Activated naive CD4-positive, alpha-beta T cell treated with anti-CD3 and anti-CD28 coated beads, Interleukin-2, amount 50 U/mL, for 24 hours (primary cell): ENCODE data around the gene MYEOV.

Source experiments
- H3K27ac Mint-ChIP-seq: one replicate; pipeline ENCODE4 v1.8.0; 2021; ENCODE audit warnings: mild to moderate bottlenecking, mixed read lengths
- H3K27me3 Mint-ChIP-seq: one replicate; pipeline ENCODE4 v1.8.0; 2021; ENCODE audit warnings: mixed read lengths
- H3K36me3 Mint-ChIP-seq: one replicate; pipeline ENCODE4 v1.8.0; 2021; ENCODE audit warnings: mixed read lengths
- H3K4me1 Mint-ChIP-seq: one replicate; pipeline ENCODE4 v1.8.0; 2021; ENCODE audit warnings: mixed read lengths
- H3K4me3 Mint-ChIP-seq: one replicate; pipeline ENCODE4 v1.8.0; 2021; ENCODE audit warnings: mild to moderate bottlenecking, mixed read lengths
- H3K9me3 Mint-ChIP-seq: one replicate; pipeline ENCODE4 v1.8.0; 2021; ENCODE audit warnings: mixed read lengths

MYEOV gene

GRCh38 chr11:69301455-69302401 lies 7.8 kb downstream of the MYEOV start:
- Mint-ChIP-seq H3K27ac (peak overlapping the region; percentile 15), H3K4me1 (peaks cover 43% of the 10 kb centered on the region), H3K36me3 (no peaks in the 10 kb centered on the region)

GRCh38 chr11:69302447-69303020 lies 8.6 kb downstream of the MYEOV start:
- Mint-ChIP-seq H3K36me3 (no peaks in the 10 kb centered on the region), H3K4me1 (peaks cover 35% of the 10 kb centered on the region), H3K27me3 (no peaks in the 10 kb centered on the region), H3K27ac (no peak overlapping the region), H3K9me3 (no peaks in the 10 kb centered on the region), H3K4me3 (no peak overlapping the region)

More at GRCh38 chr11:69301455-69302401, 7.8 kb downstream of the MYEOV start:
- Mint-ChIP-seq H3K27me3 (no peaks in the 10 kb centered on the region), H3K4me3 (no peak overlapping the region), H3K9me3 (no peaks in the 10 kb centered on the region)

DNA sequence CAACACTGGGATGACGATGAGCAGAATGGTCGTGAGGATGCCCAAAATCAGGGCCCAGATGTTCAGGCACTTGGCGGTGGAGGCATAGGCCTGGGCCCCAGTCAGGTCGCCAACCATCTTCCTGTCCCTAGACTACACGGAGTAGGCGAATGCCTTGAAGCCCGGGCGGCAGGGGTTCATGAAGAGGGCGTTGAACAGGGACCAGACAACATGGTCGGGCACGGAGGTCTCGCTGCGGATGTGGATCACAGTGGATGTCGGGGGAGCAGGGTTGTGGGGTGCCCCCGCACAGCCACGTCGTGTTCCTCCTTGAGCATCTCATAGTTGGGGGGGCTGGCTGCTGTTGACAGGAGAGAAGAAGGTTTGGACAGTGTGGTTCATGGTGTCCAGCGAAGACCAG lies 9.5 kb downstream of the MYEOV start:
- Mint-ChIP-seq H3K4me1 (peaks cover 26% of the 10 kb centered on the region), H3K9me3 (no peaks in the 10 kb centered on the region), H3K27ac (peak overlapping the region; percentile 20), H3K36me3 (no peaks in the 10 kb centered on the region), H3K27me3 (no peaks in the 10 kb centered on the region), H3K4me3 (no peak overlapping the region)

DNA sequence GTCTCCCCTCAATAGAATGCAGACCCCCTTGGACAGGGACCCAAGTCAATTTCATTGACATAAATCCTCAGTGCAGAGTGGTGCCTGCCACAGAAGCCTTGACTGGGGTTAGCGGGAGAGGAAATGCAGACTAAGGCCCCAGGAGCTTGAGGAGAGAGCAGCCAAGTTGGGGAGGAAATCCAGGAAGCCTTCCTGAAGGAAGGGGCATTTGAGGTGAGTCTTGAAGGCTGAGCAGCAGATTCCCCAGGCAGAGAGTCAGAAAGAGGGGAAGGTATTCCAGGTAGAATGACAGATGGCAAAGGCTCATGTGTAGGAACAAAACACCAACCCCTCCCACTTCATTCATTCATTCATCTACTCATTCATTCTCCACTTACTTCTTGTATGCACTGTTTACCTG lies 10.3 kb downstream of the MYEOV start:
- peaks cover 18% of the 10 kb centered on the region for H3K4me1 Mint-ChIP-seq

DNA sequence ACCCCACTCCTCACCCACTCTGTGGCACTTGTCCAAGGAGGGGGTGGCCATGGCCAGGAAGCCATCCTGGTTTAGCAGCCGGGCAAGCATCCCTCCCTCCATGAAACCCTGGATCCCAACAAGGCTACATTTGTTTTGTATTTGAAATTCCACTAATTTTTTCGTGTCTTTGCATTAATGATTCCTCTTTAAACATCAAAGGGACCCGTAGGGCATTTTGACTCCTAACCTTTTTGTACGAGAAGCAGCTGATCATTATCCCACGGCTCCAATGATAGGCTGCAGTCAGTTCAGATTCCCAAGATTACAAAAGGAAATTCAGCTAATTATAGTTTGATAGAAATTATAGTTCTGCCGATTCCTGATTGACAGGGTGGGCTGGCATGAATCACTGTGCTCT lies 10.7 kb downstream of the MYEOV start:
- no peaks in the 10 kb centered on the region for H3K9me3 Mint-ChIP-seq
- H3K27ac Mint-ChIP-seq = no peak overlapping the region

More for the DNA sequence above, 10.3 kb downstream of the MYEOV start:
- Mint-ChIP-seq H3K27ac (no peak overlapping the region), H3K36me3 (no peaks in the 10 kb centered on the region), H3K27me3 (no peaks in the 10 kb centered on the region), H3K4me3 (no peak overlapping the region), H3K9me3 (no peaks in the 10 kb centered on the region)

GRCh38 chr11:69305885-69306540 lies 12.1 kb downstream of the MYEOV start:
- Mint-ChIP-seq H3K27ac (no peak overlapping the region), H3K4me3 (no peak overlapping the region), H3K27me3 (no peaks in the 10 kb centered on the region), H3K9me3 (no peaks in the 10 kb centered on the region), H3K36me3 (no peaks in the 10 kb centered on the region), H3K4me1 (peaks cover 21% of the 10 kb centered on the region)

More for the DNA sequence above, 10.7 kb downstream of the MYEOV start:
- no peak overlapping the region for H3K4me3 Mint-ChIP-seq
- H3K27me3 Mint-ChIP-seq = no peaks in the 10 kb centered on the region
- no peaks in the 10 kb centered on the region for H3K36me3 Mint-ChIP-seq
- peaks cover 15% of the 10 kb centered on the region for H3K4me1 Mint-ChIP-seq

GRCh38 chr11:69306821-69307220 lies 12.9 kb downstream of the MYEOV start:
- no peaks in the 10 kb centered on the region for H3K36me3 Mint-ChIP-seq
- no peak overlapping the region for H3K4me3 Mint-ChIP-seq
- H3K9me3 Mint-ChIP-seq = no peaks in the 10 kb centered on the region
- H3K27me3 Mint-ChIP-seq = no peaks in the 10 kb centered on the region
- H3K27ac Mint-ChIP-seq = no peak overlapping the region
- H3K4me1 Mint-ChIP-seq = peaks cover 21% of the 10 kb centered on the region

DNA sequence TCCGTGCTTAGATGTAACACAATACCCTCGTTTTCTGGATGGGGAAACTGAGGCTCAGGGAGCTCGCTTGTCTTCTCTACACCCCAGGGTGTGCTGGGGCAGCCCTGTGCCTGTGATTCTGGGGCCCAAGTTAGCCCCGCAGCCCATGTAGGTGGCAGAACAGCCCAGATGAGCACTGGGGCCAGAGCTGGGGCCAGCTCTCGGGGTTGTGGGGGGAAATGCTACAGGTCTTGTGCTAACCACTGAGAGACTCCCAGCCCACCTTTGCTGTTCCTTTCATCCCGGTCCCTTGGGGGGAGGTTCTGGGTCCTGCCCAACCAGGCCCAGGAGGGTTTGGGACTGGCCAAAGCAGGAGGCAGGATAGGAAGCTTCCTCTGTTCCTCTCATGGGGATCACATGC lies 13.5 kb downstream of the MYEOV start:
- Mint-ChIP-seq H3K36me3 (no peaks in the 10 kb centered on the region), H3K9me3 (no peaks in the 10 kb centered on the region), H3K27me3 (no peaks in the 10 kb centered on the region), H3K27ac (no peak overlapping the region), H3K4me3 (no peak overlapping the region), H3K4me1 (peaks cover 26% of the 10 kb centered on the region)

DNA sequence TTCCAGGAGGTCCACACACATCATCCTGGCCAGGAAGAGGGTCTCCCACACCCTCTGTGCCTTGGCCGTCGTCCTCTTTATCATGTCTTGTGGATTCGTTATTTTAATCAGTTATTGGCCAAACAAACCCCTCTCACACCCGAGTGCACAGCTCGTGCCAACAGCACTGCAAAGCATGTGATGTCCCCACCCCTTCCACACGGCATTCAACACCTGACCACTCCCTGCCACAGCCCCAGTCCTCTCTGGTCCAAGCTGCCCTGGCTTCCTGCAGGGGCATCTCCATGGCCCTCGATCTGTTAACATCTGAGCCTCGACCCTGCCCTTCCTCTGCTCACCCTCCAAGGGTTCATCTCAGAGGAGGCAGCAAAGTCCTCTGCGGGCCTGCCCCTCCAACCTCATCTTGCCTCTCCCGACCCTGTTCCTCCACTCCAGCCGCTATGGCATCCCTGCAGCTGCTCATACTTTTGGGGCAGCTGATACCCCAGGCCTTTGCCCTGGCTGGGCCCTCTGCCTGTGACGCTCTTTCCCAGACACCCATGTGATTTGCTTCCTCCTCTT lies 14.0 kb downstream of the MYEOV start:
- no peaks in the 10 kb centered on the region for H3K36me3 Mint-ChIP-seq
- no peaks in the 10 kb centered on the region for H3K27me3 Mint-ChIP-seq
- H3K4me1 Mint-ChIP-seq = peaks cover 31% of the 10 kb centered on the region
- no peak overlapping the region for H3K4me3 Mint-ChIP-seq
- H3K27ac Mint-ChIP-seq = no peak overlapping the region
- no peaks in the 10 kb centered on the region for H3K9me3 Mint-ChIP-seq

DNA sequence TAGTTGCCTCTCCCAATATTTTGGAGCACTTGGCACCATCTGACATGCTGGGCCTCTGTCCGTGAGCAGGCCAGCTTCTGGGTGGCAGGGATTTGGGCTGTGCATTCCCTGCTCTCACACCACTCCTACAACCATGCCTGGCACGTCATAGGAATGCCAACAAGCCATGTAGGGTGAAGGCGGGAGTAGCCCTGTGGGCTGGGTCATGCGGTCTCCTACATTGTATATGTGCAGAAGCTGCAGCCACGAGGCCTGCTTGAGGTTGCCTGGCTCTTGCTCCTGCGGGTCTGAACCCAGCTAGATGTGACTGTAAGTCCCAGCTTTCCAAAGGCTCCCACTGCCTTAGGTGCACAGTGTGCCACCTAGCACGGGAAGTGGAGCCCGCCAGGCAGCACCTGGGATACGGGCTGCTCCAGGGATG lies 14.5 kb downstream of the MYEOV start:
- H3K4me3 Mint-ChIP-seq = no peak overlapping the region
- no peaks in the 10 kb centered on the region for H3K9me3 Mint-ChIP-seq
- H3K4me1 Mint-ChIP-seq = peaks cover 31% of the 10 kb centered on the region
- H3K27me3 Mint-ChIP-seq = no peaks in the 10 kb centered on the region
- H3K36me3 Mint-ChIP-seq = no peaks in the 10 kb centered on the region
- no peak overlapping the region for H3K27ac Mint-ChIP-seq

- Mint-ChIP-seq H3K36me3 (no peaks in the 10 kb centered on the region), H3K9me3 (no peaks in the 10 kb centered on the region), H3K4me1 (peaks cover 31% of the 10 kb centered on the region), H3K27me3 (no peaks in the 10 kb centered on the region), H3K27ac (no peak overlapping the region), H3K4me3 (no peak overlapping the region)
These were observed 15.1 kb downstream of the MYEOV start for GRCh38 chr11:69308936-69309615.

GRCh38 chr11:69309631-69310280 lies 15.8 kb downstream of the MYEOV start:
- H3K27ac Mint-ChIP-seq = no peak overlapping the region
- H3K4me3 Mint-ChIP-seq = no peak overlapping the region
- H3K9me3 Mint-ChIP-seq = no peaks in the 10 kb centered on the region
- H3K4me1 Mint-ChIP-seq = peaks cover 31% of the 10 kb centered on the region
- H3K27me3 Mint-ChIP-seq = no peaks in the 10 kb centered on the region
- H3K36me3 Mint-ChIP-seq = no peaks in the 10 kb centered on the region

DNA sequence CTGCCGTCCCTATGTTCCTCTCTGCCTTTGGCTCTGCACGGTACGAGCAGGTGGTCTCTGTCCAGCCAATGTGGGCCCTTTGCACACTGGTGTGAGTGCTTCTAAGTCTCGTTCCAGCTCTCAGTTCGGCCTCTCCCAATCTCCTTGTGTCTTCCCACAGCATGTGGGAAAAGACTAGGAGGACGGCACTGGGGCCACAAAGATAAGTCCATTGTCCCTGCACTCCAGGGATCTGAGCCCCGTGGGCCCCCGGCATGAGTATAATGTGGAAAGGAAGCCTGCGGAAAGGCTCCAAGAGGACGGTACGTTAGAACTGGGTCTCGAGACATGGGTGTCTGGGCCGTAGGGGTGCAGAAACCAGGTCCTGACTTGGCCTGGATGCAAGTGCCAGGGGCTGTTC lies 16.4 kb downstream of the MYEOV start:
- H3K36me3 Mint-ChIP-seq = no peaks in the 10 kb centered on the region
- no peak overlapping the region for H3K4me3 Mint-ChIP-seq
- H3K9me3 Mint-ChIP-seq = no peaks in the 10 kb centered on the region
- H3K4me1 Mint-ChIP-seq = peaks cover 31% of the 10 kb centered on the region
- H3K27ac Mint-ChIP-seq = peak overlapping the region; percentile 26
- no peaks in the 10 kb centered on the region for H3K27me3 Mint-ChIP-seq

- Mint-ChIP-seq H3K4me1 (peaks cover 31% of the 10 kb centered on the region), H3K27ac (peak overlapping the region; percentile 79), H3K9me3 (no peaks in the 10 kb centered on the region), H3K4me3 (peak overlapping the region; percentile 67), H3K36me3 (no peaks in the 10 kb centered on the region), H3K27me3 (no peaks in the 10 kb centered on the region)
These were observed 17.2 kb downstream of the MYEOV start for GRCh38 chr11:69310934-69311766.
